ENCODE measurements around the gene CENPP.

Gene CENPP

DNA sequence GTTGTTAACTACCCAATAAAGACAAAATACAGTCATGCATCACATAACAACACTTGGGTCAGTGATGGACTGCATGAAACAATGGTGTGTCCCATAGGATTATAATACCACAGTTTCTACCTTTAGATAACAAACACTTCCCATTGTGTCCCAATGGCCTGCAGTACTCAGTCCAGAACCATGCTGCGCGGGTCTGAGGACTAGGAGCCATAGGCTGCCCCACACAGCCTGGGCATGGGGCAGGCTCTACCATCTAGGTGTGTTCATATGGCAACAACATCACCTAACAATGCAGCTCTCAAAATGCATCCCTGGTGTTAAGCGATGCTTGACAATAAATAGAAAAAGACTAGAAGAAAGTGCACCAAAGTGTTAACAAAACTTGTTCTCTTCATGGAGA, 337.4 kb downstream of the CENPP start:
- TF ChIP-seq, protein P1, sequence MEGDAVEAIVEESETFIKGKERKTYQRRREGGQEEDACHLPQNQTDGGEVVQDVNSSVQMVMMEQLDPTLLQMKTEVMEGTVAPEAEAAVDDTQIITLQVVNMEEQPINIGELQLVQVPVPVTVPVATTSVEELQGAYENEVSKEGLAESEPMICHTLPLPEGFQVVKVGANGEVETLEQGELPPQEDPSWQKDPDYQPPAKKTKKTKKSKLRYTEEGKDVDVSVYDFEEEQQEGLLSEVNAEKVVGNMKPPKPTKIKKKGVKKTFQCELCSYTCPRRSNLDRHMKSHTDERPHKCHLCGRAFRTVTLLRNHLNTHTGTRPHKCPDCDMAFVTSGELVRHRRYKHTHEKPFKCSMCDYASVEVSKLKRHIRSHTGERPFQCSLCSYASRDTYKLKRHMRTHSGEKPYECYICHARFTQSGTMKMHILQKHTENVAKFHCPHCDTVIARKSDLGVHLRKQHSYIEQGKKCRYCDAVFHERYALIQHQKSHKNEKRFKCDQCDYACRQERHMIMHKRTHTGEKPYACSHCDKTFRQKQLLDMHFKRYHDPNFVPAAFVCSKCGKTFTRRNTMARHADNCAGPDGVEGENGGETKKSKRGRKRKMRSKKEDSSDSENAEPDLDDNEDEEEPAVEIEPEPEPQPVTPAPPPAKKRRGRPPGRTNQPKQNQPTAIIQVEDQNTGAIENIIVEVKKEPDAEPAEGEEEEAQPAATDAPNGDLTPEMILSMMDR (conservative IDR thresholded peaks at IDR 0.05) = no peak

DNA sequence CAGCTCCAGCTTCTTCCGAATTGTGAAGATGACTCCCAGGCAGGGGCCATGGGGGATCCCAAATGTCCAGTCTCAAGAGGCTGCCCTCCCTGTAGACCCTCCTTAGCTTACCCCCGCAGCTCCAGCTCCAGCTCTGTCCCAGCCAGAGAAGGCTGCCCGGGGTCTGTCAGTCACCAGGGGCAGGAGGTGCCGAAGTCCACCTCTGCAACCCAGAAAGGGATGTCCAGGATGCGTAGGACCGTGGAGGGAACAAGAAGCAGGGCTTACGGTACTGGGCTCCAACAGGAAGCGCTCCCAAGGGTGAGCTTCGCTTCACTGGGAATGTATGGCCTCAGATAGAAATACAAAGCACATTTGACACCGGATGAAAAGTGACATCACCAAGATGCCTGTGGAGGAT, 338.2 kb downstream of the CENPP start:
- peak overlapping the region; percentile 78 for H3K27ac ChIP-seq
- TF ChIP-seq, protein P1 (conservative IDR thresholded peaks at IDR 0.05) = no peak

More for the DNA sequence above, 337.4 kb downstream of the CENPP start:
- no peak overlapping the region for H3K27ac ChIP-seq

DNA sequence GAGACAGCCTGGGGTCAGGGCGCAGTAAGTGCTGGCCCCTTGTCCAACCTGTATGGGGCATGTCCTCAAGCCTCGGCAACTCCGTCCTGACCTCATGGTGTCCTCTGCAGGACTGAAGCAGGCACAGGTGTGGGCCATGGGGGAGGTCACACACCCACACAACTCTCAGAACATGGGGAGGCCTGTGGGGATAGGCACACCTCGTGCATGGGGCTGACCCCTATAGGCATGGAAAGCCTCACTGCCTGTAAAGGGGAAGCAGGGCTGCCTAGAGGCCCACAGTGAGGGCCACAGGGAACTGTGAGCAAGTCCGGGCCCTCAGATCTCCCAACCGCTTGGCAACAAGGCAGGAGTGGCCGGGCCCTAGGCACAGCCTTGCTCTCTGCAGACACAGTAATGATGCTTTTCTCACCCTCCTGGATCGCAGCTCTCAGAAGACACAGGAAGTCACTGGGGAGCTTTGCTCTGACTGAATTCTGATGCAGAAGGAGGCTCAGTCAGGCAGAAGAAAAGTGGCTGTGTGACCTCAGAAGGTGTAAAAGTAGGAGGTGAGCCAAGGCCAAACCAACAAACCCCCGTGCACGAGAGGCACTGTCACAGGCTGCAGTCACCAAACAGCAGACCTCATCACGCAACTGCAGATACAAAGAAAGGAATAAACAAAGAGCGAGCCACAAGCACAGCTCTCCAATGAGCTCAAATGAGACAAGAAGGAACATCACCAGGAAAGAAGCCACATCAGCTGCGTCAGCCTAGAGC, 338.8 kb downstream of the CENPP start:
- TF ChIP-seq, protein P1 (conservative IDR thresholded peaks at IDR 0.05) = no peak
- peak overlapping the region; percentile 78 for H3K27ac ChIP-seq

DNA sequence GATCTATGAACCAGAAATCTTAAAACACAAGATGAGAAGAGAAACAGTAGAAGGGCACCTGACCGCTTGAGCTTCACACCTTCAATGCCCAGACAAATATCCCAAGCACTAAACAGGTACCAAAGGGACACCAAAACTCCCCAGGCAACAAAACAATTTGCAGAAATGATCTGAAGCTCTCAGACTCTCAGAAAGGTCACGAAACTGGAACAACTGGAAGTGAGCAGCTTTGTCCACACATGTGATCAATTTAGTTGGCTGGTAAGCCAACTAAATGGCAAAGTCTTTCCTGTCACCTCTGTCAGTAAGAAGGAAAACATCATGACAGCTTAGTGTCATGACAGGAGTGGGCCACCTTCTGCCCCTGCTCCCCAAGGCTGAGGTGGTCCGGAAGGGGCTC, 340.1 kb downstream of the CENPP start:
- TF ChIP-seq, protein P1 (conservative IDR thresholded peaks at IDR 0.05) = no peak
- peak overlapping the region; percentile 78 for H3K27ac ChIP-seq

DNA sequence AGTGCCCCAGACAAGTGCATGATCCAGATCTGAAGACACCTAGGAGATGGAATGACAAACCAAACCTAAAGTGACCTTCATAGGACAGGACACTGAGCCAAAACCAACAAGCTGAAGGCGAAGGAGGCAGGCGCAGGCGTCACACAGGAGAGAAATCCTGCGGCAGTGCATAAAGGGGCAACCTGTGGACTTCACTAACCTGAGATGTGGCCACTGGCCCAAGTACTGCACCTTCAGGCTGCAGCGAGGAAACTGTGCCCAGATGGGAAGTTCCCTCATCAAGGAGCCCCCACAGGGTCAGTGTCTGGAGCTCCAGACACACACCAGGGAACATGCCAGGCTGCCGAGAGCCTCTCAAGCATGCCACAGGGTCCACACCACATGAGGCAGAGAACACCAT, 340.5 kb downstream of the CENPP start:
- TF ChIP-seq, protein P1 (conservative IDR thresholded peaks at IDR 0.05) = no peak
- peak overlapping the region; percentile 78 for H3K27ac ChIP-seq

DNA sequence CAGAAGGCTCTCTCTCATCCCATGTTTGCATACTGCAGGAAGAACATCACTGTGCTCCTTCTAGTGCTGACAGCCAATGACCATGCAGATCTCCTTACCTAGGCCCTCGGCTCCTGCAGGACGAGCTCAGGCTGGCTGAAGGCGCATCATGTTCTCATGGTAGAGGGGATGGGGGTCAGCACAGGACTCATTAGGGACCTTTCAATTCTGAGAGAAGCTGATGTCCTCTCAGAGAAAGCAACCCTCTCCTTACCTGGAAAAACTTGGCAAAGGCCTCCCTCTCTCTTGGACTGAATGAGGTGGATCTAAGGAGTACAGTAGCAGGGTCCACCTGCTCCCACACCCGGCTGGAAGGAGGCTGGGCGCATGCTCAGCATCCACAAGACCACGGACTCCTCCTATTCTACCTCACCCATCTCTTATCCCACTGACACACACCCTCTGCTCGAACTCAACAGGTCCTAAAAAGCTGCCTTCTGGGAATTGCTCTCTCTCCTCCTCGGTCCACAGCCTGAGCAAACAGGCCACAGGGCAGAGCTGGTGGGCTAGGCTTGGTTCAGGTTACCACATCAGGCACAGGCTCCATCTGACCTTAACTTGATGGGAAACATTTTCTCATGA, 341.3 kb downstream of the CENPP start:
- TF ChIP-seq, protein P1 (conservative IDR thresholded peaks at IDR 0.05) = no peak
- peak overlapping the region; percentile 78 for H3K27ac ChIP-seq

DNA sequence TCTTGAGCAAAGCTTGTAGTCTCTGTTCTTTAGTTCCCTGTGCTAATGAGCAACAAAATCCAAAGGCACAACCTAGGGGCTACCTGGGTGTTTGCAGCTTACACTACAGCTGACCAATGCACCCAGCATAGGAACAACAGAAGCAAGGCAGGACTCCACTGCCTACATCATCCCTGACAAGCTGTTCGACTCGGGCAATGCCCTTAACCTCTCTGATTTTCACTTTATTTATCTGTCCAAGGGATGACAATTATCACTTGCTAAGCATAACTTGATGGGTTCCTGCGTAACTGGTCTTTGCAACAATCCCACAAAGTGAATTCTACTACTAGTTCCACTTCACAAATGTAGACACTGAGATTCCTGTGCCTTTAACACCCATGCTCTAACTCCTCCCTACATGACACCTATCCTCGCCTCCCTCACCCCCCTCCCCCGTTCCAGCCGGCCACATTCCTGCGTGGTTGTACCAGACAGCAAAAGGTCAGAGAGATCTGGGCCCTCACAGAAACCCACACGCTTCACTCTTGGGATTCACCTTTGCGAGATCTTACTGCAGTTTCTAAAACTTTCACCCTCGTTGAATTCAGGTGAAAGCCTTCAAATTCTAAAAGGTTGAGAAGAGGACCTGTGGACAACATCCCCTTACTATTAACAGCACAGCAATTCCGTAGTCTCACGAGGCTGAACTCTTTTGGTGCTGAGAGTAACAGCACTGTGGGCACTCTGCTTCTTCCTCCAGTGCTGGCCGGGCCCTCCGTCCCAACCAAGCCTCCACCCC, 343.2 kb downstream of the CENPP start:
- peak overlapping the region; percentile 80 for H3K27ac ChIP-seq
- TF ChIP-seq, protein P1 (conservative IDR thresholded peaks at IDR 0.05) = no peak

All from VCaP (cell line).